SK-N-SH (cell line): Measurements from ENCODE around the gene METTL26. TPM values are rescaled to one million over a fixed set of nuclear protein-coding genes. Genes with fewer than 3 reads are reported as not detected.

Source experiments
- CTCF ChIA-PET: fragments of 300-600, 350-600 bp; formaldehyde crosslinking; extraction: SDS; loops from one replicate; lab custom pipeline; 2021; lab: Yijun Ruan, JAX
- POLR2A ChIA-PET: fragments of 350-600 bp; sonication (Branson Sonifier 250); formaldehyde crosslinking; extraction: SDS; loops from one replicate; lab custom pipeline; 2020; ENCODE audit warnings: antibody characterized with exemption, inconsistent platforms; lab: Yijun Ruan, JAX
- DNase-seq: peaks from one replicate; pipeline ENCODE4 v3.0.0; 2012
- H2AFZ ChIP-seq: fragments of 200-600 bp; sonication (generic); 2 replicates; pipeline ENCODE4 v1.8.1; 2016; ENCODE audit warnings: antibody characterized with exemption, mild to moderate bottlenecking, low read depth
- H3F3A ChIP-seq: fragments of 200-600 bp; sonication (generic); replicated peaks from 2 replicates; pipeline ENCODE3; 2016; ENCODE audit warnings: antibody characterized with exemption, mild to moderate bottlenecking; ENCODE audit not compliant: insufficient read depth
- H3K27ac ChIP-seq, 2 experiments: fragments of 200-500 bp in 1 of 2; fragments of 200-600 bp in 1 of 2; sonication (Bioruptor generic) in 1 of 2; sonication (generic), shearing (Covaris generic) in 1 of 2; 2 replicates each; pipeline versions ENCODE4 v1.5.1 to v1.6.1; 2014 to 2016; ENCODE audit warnings: low read depth in 2 of 2, inconsistent platforms in 1 of 2, low read length in 1 of 2, mild to moderate bottlenecking in 1 of 2, mixed read lengths in 1 of 2
- H3K27me3 ChIP-seq: fragments of 200-600 bp; sonication (generic), shearing (Covaris generic); 2 replicates; pipeline ENCODE4 v1.6.1; 2016; ENCODE audit warnings: mixed run types; ENCODE audit not compliant: insufficient read depth
- H3K36me3 ChIP-seq, 2 experiments: fragments of 200-500 bp in 1 of 2; fragments of 200-600 bp in 1 of 2; sonication (Bioruptor generic) in 1 of 2; sonication (generic) in 1 of 2; replicated peaks in 1 of 2; 2 replicates each; pipeline versions ENCODE3 to v1.5.1; 2014 to 2016; ENCODE audit warnings: low read length in 1 of 2, mild to moderate bottlenecking in 1 of 2; ENCODE audit not compliant: insufficient read depth in 2 of 2, control insufficient read depth in 1 of 2
- H3K4me1 ChIP-seq, 2 experiments: fragments of 200-500 bp in 1 of 2; fragments of 200-600 bp in 1 of 2; sonication (Bioruptor generic) in 1 of 2; sonication (generic), shearing (Covaris generic) in 1 of 2; 2 replicates each; pipeline versions ENCODE4 v1.5.1 to v1.6.1; 2014 to 2016; ENCODE audit warnings: low read depth in 1 of 2, low read length in 1 of 2, mixed run types in 1 of 2; ENCODE audit not compliant: insufficient read depth in 2 of 2, control insufficient read depth in 1 of 2
- H3K4me2 ChIP-seq: fragments of 200-600 bp; sonication (generic), shearing (Covaris generic); 2 replicates; pipeline ENCODE4 v1.6.1; 2017; ENCODE audit warnings: mixed run types
- H3K4me3 ChIP-seq, 2 experiments: fragments of 200-500 bp in 1 of 2; fragments of 200-600 bp in 1 of 2; sonication (Bioruptor generic) in 1 of 2; sonication (generic), shearing (Covaris generic) in 1 of 2; 2 replicates each; pipeline versions ENCODE4 v1.5.1 to v1.8.1; 2014 to 2016; ENCODE audit warnings: low read depth in 2 of 2, inconsistent platforms in 1 of 2, low read length in 1 of 2, mild to moderate bottlenecking in 1 of 2, mixed read lengths in 1 of 2, moderate library complexity in 1 of 2
- H3K79me2 ChIP-seq: fragments of 200-600 bp; sonication (generic); 2 replicates; pipeline ENCODE4 v1.8.1; 2017; ENCODE audit warnings: mild to moderate bottlenecking; ENCODE audit not compliant: insufficient read depth
- H3K9ac ChIP-seq: fragments of 200-600 bp; sonication (generic); 2 replicates; pipeline ENCODE4 v1.6.1; 2017; ENCODE audit warnings: mixed run types
- H3K9me2 ChIP-seq: fragments of 200-600 bp; sonication (generic); 2 replicates; pipeline ENCODE4 v1.6.1; 2017; ENCODE audit warnings: mixed run types
- H3K9me3 ChIP-seq: fragments of 200-600 bp; sonication (generic); 2 replicates; pipeline ENCODE4 v1.6.1; 2017; ENCODE audit warnings: mixed run types, mild to moderate bottlenecking, moderate library complexity
- H4K20me1 ChIP-seq: fragments of 200-600 bp; sonication (generic); 2 replicates; pipeline ENCODE4 v1.6.1; 2017; ENCODE audit warnings: mild to moderate bottlenecking, mixed run types; ENCODE audit not compliant: insufficient read depth
- CHD2 ChIP-seq: fragments of 150-350 bp; IDR thresholded peaks from 2 replicates; pipeline ENCODE4 v1.6.1; 2018; ENCODE audit warnings: low read length; ENCODE audit not compliant: partially characterized antibody
- EP300 ChIP-seq, 2 experiments: IDR thresholded peaks; 2 replicates each; pipeline versions ENCODE4 v1.4.0 to v1.6.1; 2012; ENCODE audit warnings: borderline replicate concordance in 1 of 2, low read depth in 1 of 2, low read length in 1 of 2
- FOXJ3 ChIP-seq: sonication (generic); formaldehyde crosslinking; IDR thresholded peaks from 2 replicates; pipeline ENCODE4 v1.5.1; 2020; ENCODE audit warnings: mild to moderate bottlenecking, missing genetic modification reagents
- GABPA ChIP-seq: IDR thresholded peaks from 2 replicates; pipeline ENCODE4 v1.4.0; 2012; ENCODE audit warnings: low read depth, mild to moderate bottlenecking
- GATA2 ChIP-seq: sonication (generic); formaldehyde crosslinking; IDR thresholded peaks from 2 replicates; pipeline ENCODE4 v1.5.0; 2020; ENCODE audit warnings: mild to moderate bottlenecking, missing genetic modification reagents
- JUND ChIP-seq: IDR thresholded peaks from 2 replicates; pipeline ENCODE4 v1.4.0; 2012
- MEF2A ChIP-seq: IDR thresholded peaks from 2 replicates; pipeline ENCODE4 v1.4.0; 2012; ENCODE audit warnings: low read depth, borderline replicate concordance
- NFIC ChIP-seq: IDR thresholded peaks from 2 replicates; pipeline ENCODE4 v1.4.0; 2012; ENCODE audit warnings: borderline replicate concordance
- PBX3 ChIP-seq: IDR thresholded peaks from 2 replicates; pipeline ENCODE4; 2012
- RAD21 ChIP-seq: IDR thresholded peaks from 2 replicates; pipeline ENCODE4 v1.6.1; 2012; ENCODE audit warnings: mild to moderate bottlenecking, low read length
- RFX5 ChIP-seq: IDR thresholded peaks from 2 replicates; pipeline ENCODE4 v1.6.1; 2012; ENCODE audit warnings: mild to moderate bottlenecking, improper control_type of control experiment, low read length
- RXRA ChIP-seq: IDR thresholded peaks from 2 replicates; pipeline ENCODE4 v1.4.0; 2012; ENCODE audit warnings: low read depth, mild to moderate bottlenecking, borderline replicate concordance
- TCF12 ChIP-seq: IDR thresholded peaks from 2 replicates; pipeline ENCODE4 v1.4.0; 2012
- WGBS: methylation state at CpG from one replicate; pipeline ENCODE4 v1.1.6; 2017; ENCODE audit warnings: low lambda C conversion rate; 5-methylcytosine and 5-hydroxymethylcytosine counted together
- polyA plus RNA-seq, 3 experiments: library from polyadenylated mRNA; depleted of rRNA; stranded (reverse); fragments of >200 nt; gene quantifications; 2 replicates each; pipeline ENCODE4 v1.2.3, GENCODE V29; 2012
- TF ChIP-seq, protein P1 (sequence below): IDR thresholded peaks from 2 replicates; pipeline ENCODE4 v1.6.1; 2012; ENCODE audit warnings: mild to moderate bottlenecking, low read depth, low read length, moderate library complexity
- TF ChIP-seq, protein P2 (sequence below): fragments of 200-600 bp; sonication (generic); IDR thresholded peaks from 2 replicates; pipeline ENCODE4 v1.6.1; 2017; ENCODE audit warnings: antibody characterized with exemption, mild to moderate bottlenecking, moderate library complexity

Gene METTL26
- polyA plus RNA-seq, 1 of the 3 experiments (the other 2 are of a cell fraction), result 167 TPM

DNA sequence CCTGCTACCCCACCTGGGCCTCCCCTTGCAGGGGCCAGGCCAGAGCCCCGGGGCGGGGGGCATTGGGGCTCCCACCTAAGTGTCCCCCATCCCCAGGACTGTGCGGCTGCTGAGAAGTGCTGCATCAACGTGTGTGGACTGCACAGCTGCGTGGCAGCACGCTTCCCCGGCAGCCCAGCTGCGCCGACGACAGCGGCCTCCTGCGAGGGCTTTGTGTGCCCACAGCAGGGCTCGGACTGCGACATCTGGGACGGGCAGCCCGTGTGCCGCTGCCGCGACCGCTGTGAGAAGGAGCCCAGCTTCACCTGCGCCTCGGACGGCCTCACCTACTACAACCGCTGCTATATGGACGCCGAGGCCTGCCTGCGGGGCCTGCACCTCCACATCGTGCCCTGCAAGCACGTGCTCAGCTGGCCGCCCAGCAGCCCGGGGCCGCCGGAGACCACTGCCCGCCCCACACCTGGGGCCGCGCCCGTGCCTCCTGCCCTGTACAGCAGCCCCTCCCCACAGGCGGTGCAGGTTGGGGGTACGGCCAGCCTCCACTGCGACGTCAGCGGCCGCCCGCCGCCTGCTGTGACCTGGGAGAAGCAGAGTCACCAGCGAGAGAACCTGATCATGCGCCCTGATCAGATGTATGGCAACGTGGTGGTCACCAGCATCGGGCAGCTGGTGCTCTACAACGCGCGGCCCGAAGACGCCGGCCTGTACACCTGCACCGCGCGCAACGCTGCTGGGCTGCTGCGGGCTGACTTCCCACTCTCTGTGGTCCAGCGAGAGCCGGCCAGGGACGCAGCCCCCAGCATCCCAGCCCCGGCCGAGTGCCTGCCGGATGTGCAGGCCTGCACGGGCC lies 3.4 kb downstream of the METTL26 start:
- Histone ChIP-seq H3K27me3 (no peaks in the 10 kb centered on the region), H3K4me2 (no peak overlapping the region), H4K20me1 (no peaks in the 10 kb centered on the region; the same call in 1 of the 2 replicates), H3K4me3 (no peak overlapping the region), H3K27ac (no peak overlapping the region), H3K79me2 (peaks cover 12% of the 10 kb centered on the region; the same call in 1 of the 2 replicates), H3K9me3 (no peaks in the 10 kb centered on the region), H3K9me2 (no peaks in the 10 kb centered on the region), H3K9ac (no peak overlapping the region), H3K36me3 (peaks cover 0 to 16% of the 10 kb centered on the region in 2 experiments), H2AFZ (no peak overlapping the region), H3K4me1 (peaks cover 0 to 42% of the 10 kb centered on the region in 2 experiments; a peak in 1 of 4 replicates), H3F3A (no peaks in the 10 kb centered on the region)
- TF ChIP-seq PBX3 (no peak), TCF12 (no peak), RXRA (no peak), GABPA (no peak), EP300 (IDR thresholded peaks at IDR 0.05; ENCODE audit: borderline replicate concordance in 1 of 2, low read depth in 1 of 2, low read length in 1 of 2) (no peak), MEF2A (no peak), FOXJ3 (CRISPR knock-in tag) (no peak), GATA2 (CRISPR knock-in tag) (no peak), RFX5 (no peak), CHD2 (no peak), JUND (no peak), NFIC (no peak), RAD21 (no peak)
- TF ChIP-seq, protein P1, sequence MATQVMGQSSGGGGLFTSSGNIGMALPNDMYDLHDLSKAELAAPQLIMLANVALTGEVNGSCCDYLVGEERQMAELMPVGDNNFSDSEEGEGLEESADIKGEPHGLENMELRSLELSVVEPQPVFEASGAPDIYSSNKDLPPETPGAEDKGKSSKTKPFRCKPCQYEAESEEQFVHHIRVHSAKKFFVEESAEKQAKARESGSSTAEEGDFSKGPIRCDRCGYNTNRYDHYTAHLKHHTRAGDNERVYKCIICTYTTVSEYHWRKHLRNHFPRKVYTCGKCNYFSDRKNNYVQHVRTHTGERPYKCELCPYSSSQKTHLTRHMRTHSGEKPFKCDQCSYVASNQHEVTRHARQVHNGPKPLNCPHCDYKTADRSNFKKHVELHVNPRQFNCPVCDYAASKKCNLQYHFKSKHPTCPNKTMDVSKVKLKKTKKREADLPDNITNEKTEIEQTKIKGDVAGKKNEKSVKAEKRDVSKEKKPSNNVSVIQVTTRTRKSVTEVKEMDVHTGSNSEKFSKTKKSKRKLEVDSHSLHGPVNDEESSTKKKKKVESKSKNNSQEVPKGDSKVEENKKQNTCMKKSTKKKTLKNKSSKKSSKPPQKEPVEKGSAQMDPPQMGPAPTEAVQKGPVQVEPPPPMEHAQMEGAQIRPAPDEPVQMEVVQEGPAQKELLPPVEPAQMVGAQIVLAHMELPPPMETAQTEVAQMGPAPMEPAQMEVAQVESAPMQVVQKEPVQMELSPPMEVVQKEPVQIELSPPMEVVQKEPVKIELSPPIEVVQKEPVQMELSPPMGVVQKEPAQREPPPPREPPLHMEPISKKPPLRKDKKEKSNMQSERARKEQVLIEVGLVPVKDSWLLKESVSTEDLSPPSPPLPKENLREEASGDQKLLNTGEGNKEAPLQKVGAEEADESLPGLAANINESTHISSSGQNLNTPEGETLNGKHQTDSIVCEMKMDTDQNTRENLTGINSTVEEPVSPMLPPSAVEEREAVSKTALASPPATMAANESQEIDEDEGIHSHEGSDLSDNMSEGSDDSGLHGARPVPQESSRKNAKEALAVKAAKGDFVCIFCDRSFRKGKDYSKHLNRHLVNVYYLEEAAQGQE, result no peak
- TF ChIP-seq, protein P2, sequence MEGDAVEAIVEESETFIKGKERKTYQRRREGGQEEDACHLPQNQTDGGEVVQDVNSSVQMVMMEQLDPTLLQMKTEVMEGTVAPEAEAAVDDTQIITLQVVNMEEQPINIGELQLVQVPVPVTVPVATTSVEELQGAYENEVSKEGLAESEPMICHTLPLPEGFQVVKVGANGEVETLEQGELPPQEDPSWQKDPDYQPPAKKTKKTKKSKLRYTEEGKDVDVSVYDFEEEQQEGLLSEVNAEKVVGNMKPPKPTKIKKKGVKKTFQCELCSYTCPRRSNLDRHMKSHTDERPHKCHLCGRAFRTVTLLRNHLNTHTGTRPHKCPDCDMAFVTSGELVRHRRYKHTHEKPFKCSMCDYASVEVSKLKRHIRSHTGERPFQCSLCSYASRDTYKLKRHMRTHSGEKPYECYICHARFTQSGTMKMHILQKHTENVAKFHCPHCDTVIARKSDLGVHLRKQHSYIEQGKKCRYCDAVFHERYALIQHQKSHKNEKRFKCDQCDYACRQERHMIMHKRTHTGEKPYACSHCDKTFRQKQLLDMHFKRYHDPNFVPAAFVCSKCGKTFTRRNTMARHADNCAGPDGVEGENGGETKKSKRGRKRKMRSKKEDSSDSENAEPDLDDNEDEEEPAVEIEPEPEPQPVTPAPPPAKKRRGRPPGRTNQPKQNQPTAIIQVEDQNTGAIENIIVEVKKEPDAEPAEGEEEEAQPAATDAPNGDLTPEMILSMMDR, result no peak
- POLR2A ChIA-PET, result no interaction called here
- DNase-seq, result no peak
- WGBS, result 97% methylated on average over 24 of the region's 67 CpGs
- CTCF ChIA-PET, result interaction anchor here (0.6 kb wide), 1 partner anchor 30 kb away, joined by 3 read pairs; no protein-coding TSS in a partner anchor
